NCI-H1417 treated with DMSO at 0.1 percent for 48 hours (cell line): Measurements from ENCODE around the gene CNTNAP2.

Experiments
- DNase-seq: peaks from one replicate; lab custom pipeline; 2025; lab: John Stamatoyannopoulos, UW

Gene CNTNAP2

DNA sequence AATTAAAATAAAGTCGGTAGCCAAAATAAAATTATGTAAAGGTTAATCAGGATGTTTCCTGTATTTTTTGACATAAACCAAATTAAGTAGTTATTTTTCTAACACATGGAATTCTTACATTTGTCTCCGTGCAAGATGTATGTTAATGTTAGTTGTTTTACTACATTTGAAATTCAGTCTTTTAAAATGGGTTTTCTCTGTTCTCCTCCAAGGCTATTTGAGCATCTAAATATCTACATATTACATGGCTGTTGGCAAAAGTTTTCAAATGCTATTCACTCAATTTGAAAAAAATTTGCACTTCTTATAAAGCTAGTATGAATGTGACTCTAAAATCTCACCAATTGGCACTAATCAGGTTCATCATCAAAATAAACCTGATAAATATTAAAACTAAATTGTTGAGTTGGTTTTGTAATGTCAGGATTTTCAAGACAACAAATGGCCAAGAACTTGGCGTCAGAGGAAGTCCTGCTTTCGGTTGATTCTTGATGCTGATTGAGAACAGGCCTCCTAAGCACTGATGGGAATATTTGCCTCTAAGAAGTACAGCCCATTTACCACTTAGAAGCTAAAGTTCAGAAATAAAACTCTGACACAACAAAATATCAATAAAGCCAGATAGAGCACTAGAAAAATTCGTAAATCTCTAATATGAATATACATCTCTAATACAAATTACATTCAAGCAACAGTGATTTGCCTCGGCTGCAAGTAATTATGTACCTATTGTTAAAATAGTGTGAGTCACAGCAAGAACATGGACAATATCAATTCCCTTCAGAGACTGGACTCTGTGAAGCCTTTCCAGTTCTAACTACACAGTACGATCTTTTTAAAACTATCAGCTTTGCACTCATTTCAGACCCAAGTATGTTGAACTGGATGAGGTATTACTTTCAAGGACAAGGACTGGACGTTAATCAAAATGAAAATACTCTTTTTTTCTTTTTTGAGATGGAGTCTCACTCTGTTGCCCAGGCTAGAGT lies 1740.8 kb downstream of the CNTNAP2 start:
- no peak for DNase-seq

DNA sequence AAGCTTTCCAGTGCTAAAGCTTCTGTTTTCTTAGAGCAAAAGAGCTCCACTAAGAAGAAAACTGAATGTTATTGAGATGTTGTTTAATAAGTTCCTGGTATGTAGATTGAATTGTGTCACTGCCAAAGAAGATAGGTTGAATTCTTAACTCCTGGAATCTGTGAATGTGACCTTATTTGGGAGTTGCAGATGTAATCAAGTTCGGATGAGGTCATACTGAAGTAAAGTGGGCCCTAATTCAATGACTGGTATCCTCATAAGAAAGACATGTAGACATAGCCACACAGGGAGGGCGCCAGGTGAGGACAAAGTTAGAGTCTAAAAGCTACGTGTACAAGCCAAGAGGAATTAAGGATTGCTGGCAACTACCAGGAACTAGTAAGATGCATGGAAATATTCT lies 1741.8 kb downstream of the CNTNAP2 start:
- no peak for DNase-seq

DNA sequence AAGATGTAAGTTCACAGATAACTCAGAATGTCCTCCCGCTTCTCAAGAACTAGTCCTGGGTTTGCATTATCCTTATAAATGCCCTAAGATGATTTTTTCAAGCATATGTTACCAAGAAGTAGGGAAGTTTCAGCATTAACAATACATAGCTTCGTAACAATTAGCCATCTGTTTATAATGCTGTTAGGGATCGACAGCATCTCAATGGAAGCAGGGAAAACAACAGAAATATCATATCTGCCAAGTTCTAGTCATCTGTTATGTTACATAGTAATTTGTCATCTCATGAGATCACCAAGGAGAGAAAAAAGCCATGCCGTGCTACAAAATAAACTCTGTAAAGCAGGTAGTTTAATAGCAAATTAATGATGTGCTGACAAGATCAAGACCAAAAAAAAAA lies 1742.4 kb downstream of the CNTNAP2 start:
- no peak for DNase-seq

DNA sequence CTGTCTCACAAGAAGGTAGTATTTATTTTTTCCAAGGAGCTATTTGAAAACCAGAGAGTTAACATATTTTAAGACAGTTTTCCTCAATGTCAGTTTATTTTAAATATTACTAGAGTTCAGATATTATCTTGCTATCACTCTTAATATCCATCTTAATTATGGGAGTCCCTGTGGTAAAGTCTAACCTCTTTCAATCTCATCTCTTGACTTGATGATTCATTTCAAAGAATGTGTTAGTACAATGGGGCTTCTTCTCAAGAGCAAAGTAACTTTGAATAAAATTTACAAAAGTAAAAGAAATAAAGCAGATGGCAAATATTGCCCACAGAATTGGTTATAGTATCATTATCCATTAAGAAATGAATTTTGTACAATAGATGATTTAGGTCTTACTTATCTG lies 1742.9 kb downstream of the CNTNAP2 start:
- no peak for DNase-seq

DNA sequence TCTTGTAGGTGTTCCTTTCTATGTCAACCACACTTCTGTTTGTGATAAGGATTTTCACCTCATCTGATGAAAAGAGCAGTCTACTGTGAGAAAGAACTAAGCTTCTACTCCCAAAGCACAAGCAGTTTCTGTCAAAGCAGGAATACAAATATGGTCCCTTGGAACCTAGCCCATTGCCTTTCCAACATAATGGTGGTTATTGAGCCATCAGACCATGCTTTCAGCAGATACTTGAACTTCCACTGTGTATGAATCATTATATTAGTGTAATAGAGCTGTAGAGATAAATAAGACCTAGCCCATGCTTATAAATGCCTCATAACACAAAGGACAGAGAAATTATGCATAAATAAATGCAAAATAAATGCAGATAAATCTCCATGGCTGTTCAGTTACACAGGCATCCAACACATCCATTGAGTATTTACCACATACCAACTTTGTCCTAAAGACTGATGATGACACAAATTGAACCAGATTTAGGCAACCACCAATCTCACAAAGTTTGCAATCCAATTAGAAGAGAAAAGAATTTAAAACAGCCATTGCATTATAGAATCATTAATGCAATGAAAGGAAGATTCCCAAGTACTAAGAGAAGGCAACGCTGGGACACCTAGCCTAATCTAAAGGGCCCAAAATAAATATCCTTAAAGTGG lies 1744.6 kb downstream of the CNTNAP2 start:
- no peak for DNase-seq

DNA sequence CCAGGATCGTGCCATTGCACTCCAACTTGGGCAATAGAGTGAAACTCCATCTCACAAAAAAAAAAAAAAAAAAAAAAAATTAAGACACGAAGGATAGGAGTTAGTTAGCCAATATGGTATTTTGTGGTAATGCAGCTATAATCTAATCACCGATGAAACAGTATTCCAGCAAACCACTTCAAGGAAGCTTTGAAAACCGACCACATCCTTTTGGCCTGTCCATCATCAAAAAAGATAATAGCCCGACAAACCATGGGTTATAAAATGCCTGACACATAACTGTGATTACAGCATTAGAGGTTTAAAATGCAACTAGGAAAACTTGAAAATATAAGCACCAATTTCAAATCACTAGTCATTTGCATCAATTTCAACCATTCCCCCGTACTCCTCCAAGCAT lies 1745.3 kb downstream of the CNTNAP2 start:
- DNase-seq, result no peak

DNA sequence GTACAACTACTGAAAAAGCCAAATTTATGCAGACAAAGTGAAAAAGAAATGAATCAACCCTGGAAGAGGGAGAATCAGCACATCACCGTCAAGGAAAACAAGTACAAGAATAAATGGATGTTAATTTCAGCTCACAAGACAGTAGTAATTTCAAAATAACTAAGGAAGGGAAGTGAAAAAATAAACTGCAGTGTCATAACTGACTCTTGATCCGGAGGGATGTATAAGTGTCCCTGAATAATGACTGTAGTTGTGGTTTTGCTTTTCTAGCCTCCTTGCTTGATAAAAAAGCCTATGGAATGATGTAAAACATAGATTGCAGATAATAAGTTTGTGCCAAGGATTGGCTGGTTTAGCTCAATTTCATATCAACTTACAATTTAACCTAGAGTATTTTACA lies 1752.9 kb downstream of the CNTNAP2 start:
- DNase-seq, result no peak

DNA sequence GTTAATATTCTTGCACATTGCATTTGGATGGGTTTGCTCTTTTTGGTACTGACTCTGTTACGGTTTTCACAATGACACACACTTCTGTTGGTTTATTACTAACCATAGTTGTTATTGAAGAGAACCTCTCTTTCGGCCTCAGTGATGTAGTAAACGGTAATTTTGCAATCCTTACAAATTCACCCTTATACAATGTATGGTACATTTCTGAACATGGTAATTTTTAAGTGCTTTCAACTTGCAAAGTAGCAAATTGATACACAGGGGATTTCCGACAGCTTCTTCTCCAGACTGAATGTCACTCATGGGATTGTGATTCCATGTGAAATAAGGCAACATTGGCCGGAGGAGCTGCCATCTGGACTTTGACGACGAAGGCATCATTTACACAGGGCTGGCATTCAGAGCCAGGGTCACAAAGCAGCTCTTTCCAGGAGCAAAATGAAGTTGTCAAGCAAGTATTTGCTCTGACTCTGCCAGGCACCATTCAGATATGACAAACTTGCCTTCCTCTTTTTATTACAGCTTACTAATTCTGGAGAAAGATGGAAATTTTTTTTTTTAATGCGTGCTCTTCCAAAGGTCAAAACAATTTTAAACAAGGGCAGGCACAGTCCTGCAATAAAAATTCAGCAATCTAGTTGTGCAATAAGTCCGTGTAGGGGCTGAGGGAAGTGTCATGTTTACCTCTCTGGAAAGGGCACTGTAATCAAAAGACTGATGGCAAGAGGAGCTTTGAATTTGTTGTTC lies 1762.5 kb downstream of the CNTNAP2 start:
- DNase-seq, result no peak

DNA sequence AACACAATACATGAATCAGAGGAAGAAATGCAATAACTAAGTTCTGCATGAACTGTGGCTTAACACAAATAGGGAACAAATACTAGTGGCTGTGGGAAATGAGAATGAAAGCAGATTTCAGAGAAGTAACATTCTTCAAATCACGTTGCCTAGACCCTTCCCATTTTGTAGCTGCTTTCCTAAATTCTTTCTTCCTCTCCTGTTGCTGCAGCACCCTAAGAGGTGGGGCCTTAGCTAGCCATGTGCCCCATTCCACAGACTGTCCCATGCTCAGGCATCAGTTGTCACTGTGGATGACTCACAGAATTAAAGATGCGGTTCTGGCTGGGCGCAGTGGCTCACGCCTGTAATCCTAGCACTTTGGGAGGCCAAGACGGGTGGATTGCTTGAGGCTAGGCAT lies 1769.3 kb downstream of the CNTNAP2 start:
- DNase-seq, result no peak

DNA sequence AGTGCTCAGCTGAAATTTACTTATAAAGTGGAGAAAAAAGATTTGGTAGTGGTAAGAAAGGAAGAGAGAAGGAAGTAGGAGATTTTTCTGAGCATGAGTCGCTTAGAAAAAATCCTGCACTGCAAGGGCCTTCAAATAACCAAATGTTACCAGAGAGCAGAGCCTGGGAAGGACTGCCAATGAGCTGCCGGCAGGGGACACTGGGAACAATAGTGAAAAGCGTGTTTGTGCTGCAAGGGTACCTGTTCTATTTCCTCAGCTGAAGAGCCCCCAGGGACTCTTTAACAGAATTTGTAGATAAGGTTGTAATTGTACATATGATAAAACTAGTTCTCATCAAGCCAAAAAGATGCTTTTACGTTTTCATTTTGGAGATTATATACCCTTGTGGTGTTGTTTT lies 1777.7 kb downstream of the CNTNAP2 start:
- no peak for DNase-seq

DNA sequence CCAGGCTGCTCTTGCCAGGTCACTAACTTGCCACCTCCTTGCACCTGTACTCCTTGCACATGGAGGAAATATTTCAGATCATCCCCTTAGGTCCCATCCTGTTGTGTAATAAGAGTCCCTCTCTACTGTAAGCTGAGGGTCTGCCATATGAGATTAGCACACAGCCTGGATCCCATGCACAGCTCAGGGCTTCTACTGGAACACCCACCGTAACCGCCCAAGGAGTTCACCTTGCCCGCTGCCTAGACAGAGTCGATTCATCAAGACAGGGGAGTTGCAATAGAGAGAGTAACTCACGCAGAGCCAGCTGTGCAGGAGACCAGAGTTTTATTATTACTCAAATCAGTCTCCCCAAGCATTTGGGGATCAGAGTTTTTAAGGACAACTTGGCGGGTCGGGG lies 1779.5 kb downstream of the CNTNAP2 start:
- no peak for DNase-seq

DNA sequence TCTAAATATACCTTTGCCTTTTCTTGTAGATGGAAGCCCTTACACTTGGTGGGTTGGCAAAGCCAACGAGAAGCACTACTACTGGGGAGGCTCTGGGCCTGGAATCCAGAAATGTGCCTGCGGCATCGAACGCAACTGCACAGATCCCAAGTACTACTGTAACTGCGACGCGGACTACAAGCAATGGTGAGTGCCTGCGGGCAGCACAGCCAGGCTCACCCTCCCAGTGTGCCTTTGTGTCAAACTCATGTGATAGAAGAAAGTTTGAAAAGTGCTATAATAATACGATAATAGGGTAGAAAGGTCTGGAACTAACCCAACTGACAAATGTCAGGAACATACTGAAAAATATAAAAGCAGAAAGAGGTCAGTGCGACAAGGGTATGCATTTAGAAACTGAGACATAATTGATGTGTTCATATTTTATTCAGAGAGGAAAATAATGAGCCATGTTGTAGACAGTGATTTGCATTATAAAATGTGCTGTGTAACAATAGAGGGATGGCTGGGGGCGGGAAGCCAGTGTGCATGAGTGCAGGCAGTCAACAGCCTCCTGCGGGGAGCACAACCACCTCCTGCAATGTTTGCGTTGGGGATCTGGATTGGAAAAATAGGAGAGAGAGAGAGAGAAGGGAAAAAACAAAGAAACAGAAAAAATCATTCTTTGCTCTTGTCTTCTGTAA lies 1787.1 kb downstream of the CNTNAP2 start:
- DNase-seq, result no peak

DNA sequence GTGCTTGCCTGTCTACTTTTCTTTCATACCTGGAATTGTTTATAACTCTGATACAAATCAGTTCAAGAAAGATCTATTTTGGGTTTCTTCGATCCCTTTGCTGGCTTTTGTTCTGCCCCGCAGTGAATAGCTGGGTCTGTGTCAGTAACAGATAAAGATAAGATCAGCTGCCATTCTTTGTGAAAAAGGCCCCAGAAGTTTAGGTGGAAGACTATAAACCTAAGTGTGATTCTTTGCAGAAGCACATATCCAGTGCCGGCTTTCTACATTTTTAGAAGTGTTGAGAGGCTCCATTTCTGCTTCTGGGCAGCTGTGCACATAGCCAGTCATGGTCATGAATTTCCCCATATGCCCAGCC lies 1787.6 kb downstream of the CNTNAP2 start:
- DNase-seq, result no peak

DNA sequence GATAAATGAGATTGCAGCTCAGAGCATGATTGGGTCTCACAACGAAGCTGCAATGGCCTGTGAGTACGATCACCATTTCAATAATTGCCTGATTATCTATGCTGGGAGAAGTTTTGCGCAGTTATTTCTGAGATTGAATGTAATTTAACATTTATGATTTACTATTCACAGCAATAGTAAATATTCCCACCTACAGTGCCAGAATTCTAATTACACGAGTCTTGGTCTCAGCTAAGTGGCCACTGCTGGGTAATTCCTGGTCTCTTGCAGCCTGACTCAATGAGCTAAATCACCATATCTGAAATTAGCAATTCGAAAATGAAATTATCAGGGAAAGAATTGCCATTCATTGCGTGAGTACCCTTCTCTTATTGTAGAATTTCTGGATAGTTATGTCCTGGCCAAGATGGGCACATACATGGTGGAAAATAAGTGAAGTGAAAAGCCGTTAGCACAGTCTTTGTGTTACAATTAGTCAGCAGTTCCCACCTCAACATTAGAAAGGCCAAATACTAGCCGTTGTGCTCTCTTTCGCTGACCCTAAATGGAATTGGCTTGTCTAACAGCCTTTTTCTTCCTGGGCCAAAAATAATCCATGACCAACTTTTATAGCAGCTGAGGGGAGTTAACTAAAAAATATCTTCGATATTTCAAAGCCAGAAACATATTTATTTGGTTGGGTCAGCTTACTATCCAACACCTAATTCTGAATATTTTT lies 1793.0 kb downstream of the CNTNAP2 start:
- DNase-seq, result no peak

DNA sequence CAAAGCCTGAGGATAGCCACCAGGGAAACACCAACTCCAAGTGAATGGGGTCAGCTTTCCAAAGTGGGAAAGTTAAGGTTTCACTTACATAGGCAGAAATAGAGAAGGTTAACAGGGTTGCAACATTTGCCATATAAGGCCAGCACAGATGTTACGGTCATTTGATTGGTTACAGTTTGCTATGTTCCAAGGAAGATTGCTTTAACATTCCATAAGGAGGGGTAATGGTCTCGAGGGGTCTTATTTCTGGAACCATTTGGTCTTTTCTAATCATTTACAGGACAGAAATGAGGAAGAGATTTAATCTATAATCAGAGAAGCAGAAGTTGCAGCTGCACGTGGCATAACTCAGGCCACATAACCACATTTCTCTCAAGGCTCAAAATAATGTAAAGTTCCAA lies 1794.6 kb downstream of the CNTNAP2 start:
- no peak for DNase-seq

DNA sequence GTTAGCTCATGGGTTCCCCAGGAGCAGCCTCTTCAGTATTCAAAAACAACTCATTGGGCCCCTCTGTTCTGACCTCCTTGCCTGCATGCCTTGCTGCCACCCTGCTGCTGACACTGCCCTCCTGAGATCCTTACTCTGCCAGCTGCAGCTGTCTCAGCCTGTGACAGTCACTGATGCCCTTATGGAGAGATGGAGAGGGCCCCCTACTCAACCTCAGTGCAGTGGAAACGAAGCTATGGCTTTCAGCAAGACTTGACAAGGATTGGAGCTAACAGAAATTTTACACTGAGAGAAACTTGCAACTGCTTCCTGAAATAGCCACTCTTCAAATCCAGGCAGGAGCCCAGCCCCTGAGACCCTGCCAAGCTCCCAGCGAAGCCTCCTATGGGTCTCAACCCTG lies 1795.7 kb downstream of the CNTNAP2 start:
- no peak for DNase-seq

DNA sequence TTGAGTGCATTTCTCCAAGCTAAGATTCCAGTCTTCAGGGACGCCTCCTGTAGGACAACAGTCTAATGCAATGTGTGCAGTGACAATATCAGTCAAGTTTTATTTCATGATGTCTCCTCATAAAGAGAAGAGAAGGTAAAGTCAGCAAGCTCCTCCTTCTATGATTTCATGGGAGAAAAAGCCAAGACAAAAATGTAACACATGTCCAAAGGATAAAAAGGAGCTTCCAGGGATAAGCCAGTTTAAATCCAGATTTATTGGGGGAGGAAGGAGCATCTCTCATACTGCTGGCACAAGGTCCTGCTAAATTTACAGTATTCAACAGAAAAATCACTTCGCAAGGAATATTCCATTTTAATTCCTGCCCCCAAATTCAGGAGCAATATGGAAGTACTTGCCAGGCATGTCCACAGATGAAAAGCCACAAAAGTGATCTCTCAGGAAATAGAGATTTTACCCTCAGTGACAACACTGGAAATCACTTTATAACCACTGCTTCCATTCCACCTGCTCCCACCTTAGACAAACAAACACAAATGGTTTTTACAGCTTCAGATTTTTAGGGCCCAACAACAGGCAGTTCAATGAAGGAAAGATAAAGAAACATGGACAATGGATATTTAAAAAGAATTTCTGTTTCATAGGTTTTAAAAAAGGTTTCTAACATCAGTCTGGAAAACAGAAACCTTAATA lies 1796.5 kb downstream of the CNTNAP2 start:
- no peak for DNase-seq

DNA sequence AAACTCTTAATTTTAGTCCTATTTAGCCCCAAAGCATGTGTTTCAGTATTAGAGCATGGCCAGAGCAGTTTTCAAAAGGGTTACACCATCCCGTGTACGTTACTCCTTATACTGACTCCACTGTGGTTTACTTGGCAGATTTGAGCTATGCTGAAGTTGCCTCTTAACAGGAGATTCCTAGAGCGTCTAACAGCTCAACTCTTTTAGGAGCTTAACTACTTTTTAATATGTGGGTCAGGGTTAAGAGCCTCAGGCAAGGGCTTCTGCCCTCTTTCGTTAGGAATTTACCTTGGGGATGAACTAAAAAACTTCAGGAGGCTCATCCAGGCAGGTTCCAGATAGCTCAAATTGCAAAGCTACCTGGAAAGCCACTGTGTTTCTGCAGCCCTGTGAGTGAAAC lies 1799.2 kb downstream of the CNTNAP2 start:
- DNase-seq, result no peak

DNA sequence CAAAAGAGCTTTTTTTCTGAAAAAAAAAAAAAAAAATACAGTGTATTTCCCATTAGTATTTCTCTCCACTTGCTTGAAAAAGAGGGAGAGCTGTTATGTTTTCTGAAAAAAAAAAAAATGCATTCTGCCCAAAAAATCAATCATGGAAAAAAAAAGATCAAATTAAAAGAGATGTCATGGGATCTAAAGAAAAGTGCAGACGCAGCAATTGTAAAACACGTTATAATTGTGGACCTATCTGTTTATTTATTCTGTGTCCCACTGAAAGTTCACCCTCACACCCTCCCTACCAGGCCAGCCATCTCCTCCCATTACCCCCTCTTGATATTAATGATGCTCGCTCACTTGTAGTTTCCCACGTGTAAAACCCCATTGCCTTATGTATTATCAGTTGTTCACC lies 1800.0 kb downstream of the CNTNAP2 start:
- DNase-seq, result no peak

DNA sequence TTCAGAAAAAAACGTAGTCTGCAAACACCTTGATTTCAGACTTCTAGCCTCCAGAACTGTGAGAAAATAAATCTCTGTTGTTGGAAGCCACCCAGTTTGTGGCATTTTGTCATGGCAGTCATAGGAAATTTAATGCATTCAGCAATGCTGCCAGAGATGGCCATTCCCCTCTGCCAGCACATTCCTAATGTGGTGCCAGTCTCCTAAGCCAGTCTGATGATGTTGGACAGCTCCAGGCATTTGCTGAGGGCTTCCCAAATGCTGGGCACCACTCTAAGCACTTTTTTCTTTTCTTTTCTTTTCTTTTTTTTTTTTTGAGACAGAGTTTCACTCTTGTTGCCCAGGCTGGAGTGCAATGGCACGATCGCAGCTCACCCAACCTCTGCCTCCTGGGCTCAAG lies 1807.2 kb downstream of the CNTNAP2 start:
- DNase-seq, result no peak

DNA sequence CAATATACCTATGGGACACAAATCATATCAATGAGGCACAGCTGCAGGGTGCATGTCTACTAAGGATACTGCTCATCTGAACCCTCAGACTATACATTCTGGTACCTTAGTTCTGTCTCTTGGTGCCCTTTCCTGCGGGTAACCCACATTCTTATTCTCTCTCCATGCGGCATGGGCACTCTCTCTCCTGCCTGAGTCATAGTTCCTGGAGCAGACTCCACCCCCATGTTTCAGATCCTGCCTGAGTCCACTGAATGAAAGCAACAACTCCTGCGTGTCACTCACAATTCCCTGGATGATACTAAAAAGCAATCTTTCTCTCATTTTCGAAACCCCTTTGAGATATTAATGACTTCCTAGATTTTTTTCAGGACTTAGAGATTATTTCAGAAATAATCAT lies 1820.8 kb downstream of the CNTNAP2 start:
- no peak for DNase-seq
